Kidney epithelial cell (primary cell): ENCODE measurements around the gene NRP1. TPM values are rescaled to one million over a fixed set of nuclear protein-coding genes. Genes with fewer than 3 reads are reported as not detected.

Experiments used
- DNase-seq: peaks from one replicate; pipeline ENCODE4 v3.0.0-alpha.2; 2010; ENCODE audit warnings: low read depth
- H3K27me3 ChIP-seq: 2 replicates; pipeline ENCODE4 v1.6.0; 2011; ENCODE audit warnings: low read length; ENCODE audit not compliant: control insufficient read depth, insufficient read depth
- H3K36me3 ChIP-seq: 2 replicates; pipeline ENCODE4 v1.5.1; 2011; ENCODE audit warnings: low read length; ENCODE audit not compliant: control insufficient read depth, insufficient read depth
- H3K4me3 ChIP-seq: 2 replicates; pipeline ENCODE4 v1.5.1; 2011; ENCODE audit warnings: low read depth, mild to moderate bottlenecking, control low read depth, low read length
- total RNA-seq: library from RNA; depleted of rRNA; stranded (reverse); fragments of >200 nt; gene quantifications from 2 replicates; pipeline ENCODE4 v1.2.3, GENCODE V29; 2015
- TF ChIP-seq, protein P1 (sequence below): IDR thresholded peaks from 2 replicates; pipeline ENCODE4 v1.5.1; 2011; ENCODE audit warnings: mild to moderate bottlenecking, moderate library complexity, low read length, control low read depth, inconsistent platforms; ENCODE audit not compliant: insufficient read depth, poor library complexity, severe bottlenecking

The NRP1 gene
- total RNA-seq, 1 donor from 2014 or later, result 72.6 TPM

DNA sequence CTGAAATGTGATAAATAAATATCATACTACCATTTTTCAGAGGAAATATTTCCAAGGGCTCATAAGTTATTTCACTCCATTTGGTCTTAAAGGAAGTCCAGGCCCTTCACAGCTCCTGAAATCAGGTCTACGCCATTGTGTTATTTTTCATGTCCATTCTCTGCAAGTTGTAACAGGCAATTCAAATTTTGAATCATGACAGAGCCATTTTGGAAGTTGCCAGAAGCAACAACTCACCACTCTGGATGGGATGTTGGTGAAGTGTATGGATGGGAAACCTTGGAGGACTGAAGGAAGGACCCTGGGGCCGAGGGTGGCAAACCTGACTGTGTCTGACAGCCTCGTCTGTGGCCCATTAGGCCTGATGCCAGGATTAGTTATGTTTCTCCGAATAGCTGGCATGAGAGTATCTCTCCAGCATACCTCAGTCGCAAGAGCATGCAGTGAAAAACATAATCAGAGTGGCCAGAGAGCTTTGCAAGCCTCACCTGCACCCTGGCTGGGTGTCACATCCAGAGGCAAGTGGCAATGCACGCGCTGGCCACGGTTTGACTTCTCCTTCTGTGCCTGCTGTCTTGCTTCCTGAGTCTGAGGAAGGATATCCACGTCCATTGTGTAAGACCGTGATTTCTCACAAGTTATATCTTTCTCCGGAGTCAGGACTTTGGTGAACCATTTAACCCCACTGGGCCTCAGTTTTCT is 87.1 kb downstream of the NRP1 start:
- no peaks in the 10 kb centered on the region for H3K27me3 ChIP-seq
- TF ChIP-seq, protein P1, sequence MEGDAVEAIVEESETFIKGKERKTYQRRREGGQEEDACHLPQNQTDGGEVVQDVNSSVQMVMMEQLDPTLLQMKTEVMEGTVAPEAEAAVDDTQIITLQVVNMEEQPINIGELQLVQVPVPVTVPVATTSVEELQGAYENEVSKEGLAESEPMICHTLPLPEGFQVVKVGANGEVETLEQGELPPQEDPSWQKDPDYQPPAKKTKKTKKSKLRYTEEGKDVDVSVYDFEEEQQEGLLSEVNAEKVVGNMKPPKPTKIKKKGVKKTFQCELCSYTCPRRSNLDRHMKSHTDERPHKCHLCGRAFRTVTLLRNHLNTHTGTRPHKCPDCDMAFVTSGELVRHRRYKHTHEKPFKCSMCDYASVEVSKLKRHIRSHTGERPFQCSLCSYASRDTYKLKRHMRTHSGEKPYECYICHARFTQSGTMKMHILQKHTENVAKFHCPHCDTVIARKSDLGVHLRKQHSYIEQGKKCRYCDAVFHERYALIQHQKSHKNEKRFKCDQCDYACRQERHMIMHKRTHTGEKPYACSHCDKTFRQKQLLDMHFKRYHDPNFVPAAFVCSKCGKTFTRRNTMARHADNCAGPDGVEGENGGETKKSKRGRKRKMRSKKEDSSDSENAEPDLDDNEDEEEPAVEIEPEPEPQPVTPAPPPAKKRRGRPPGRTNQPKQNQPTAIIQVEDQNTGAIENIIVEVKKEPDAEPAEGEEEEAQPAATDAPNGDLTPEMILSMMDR, result no peak
- no peak overlapping the region for H3K4me3 ChIP-seq
- DNase-seq, result no peak
- H3K36me3 ChIP-seq, result peaks cover 3% of the 10 kb centered on the region

- Histone ChIP-seq H3K4me3 (no peak overlapping the region), H3K27me3 (no peaks in the 10 kb centered on the region), H3K36me3 (peaks cover 3% of the 10 kb centered on the region)
- TF ChIP-seq, protein P1, result no peak
- DNase-seq, result no peak
Observed at GRCh38 chr10:33245343-33245742, 89.1 kb downstream of the NRP1 start.

DNA sequence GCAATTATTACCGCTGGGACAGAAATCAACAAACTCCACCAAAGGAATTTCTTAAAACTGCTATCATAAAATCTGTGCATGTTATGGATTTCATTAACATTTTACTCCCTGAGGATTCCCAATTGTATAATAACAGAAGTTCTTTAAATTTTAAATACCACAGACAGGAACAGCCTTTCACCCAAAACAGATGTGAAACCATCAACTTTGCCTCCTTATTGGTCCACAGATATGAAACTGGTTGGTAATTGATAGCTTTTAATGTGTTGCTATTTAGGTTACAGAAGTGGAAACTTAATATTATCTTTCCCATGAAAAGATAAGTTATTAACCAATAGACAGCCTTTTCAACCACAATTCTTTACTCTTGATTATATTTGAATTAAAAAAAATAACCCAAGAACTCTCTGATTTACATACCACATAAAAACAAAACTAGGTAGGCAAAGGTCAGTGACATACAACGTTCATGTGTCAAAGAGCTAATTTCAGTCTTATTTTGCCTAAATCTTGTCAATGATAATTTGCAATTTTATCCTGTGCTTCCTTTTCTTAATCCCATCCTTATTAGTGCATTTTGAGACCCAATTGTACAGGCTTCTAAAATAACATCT is 90.0 kb downstream of the NRP1 start:
- no peak overlapping the region for H3K4me3 ChIP-seq
- TF ChIP-seq, protein P1, result no peak
- DNase-seq, result no peak
- peaks cover 3% of the 10 kb centered on the region for H3K36me3 ChIP-seq
- H3K27me3 ChIP-seq, result no peaks in the 10 kb centered on the region

DNA sequence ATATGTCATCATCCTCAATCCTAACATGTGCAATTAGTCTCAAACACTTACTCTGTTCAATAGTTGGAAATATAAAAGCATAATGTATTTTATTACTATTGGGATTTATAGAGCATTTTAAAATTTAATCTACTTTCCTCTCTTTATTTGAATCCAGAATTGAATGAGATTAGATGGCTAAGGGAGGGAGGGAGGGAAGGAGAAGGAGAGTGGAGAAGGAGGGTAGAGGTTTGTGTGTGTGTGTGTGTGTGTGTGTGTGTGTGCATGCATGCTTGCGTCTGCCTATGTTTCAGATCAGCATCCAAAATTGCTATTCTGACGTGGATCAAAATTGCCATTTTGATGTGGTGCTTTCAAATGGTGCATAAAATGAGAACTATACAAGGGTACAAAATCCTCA is 90.8 kb downstream of the NRP1 start:
- no peaks in the 10 kb centered on the region for H3K27me3 ChIP-seq
- TF ChIP-seq, protein P1, result no peak
- H3K4me3 ChIP-seq, result no peak overlapping the region
- no peak for DNase-seq
- H3K36me3 ChIP-seq, result peaks cover 3% of the 10 kb centered on the region

DNA sequence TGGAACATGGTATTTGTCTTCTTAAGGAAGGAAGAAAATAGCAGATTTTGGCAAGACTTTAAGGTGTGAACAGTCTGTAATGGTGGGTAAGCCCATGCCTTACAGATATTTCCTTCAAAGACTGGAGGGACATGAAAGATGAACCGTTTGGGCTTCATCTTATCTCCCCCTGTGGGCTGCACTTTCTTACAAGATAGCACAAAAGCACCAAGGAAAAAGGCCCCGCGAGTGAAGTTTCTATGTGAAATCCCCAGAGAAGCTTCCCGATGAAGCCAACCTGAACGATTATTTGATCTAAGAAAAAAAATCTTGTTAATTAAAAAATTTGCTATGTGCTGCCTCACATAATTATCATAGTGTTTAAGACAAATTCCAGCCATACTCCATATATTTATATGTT is 91.5 kb downstream of the NRP1 start:
- TF ChIP-seq, protein P1, result no peak

More for the DNA sequence above, 91.5 kb downstream of the NRP1 start:
- H3K36me3 ChIP-seq, result peaks cover 3% of the 10 kb centered on the region
- DNase-seq, result no peak
- H3K27me3 ChIP-seq, result no peaks in the 10 kb centered on the region
- no peak overlapping the region for H3K4me3 ChIP-seq
